ENCODE results near the gene RADIL. TPM values are rescaled to one million over a fixed set of nuclear protein-coding genes. Genes with fewer than 3 reads are reported as not detected.

RADIL gene, protein sequence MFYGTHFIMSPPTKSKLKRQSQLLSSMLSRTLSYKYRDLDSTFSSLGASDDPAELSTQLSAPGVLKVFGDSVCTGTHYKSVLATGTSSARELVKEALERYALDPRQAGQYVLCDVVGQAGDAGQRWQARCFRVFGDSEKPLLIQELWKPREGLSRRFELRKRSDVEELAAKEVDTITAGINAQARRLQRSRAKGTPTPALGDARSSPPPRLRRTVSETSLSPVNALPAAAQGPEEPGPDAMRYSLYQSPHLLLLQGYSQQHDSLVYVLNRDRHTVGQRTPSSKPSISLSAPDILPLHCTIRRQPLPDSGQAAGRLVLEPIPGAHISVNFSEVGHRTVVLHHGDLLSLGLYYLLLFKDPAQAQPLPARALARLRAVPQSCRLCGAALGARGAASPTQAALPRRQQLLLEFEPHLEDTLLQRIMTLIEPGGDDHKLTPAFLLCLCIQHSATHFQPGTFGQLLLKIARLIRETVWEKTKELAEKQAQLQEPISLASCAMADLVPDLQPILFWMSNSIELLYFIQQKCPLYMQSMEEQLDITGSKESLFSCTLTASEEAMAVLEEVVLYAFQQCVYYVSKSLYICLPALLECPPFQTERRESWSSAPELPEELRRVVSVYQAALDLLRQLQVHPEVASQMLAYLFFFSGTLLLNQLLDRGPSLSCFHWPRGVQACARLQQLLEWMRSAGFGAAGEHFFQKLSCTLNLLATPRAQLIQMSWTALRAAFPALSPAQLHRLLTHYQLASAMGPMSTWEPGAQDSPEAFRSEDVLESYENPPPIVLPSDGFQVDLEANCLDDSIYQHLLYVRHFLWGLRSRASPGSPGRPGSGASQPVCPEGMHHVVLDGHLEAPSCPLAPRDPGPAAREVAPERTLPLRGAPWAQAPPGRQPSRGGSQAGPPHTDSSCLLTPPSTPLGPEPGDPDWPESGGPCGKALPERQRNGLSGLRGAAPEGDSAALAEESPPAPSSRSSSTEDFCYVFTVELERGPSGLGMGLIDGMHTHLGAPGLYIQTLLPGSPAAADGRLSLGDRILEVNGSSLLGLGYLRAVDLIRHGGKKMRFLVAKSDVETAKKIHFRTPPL
- total RNA-seq = under 1 TPM in 1 of 2 experiments, not detected in 1; 0.05 TPM

DNA sequence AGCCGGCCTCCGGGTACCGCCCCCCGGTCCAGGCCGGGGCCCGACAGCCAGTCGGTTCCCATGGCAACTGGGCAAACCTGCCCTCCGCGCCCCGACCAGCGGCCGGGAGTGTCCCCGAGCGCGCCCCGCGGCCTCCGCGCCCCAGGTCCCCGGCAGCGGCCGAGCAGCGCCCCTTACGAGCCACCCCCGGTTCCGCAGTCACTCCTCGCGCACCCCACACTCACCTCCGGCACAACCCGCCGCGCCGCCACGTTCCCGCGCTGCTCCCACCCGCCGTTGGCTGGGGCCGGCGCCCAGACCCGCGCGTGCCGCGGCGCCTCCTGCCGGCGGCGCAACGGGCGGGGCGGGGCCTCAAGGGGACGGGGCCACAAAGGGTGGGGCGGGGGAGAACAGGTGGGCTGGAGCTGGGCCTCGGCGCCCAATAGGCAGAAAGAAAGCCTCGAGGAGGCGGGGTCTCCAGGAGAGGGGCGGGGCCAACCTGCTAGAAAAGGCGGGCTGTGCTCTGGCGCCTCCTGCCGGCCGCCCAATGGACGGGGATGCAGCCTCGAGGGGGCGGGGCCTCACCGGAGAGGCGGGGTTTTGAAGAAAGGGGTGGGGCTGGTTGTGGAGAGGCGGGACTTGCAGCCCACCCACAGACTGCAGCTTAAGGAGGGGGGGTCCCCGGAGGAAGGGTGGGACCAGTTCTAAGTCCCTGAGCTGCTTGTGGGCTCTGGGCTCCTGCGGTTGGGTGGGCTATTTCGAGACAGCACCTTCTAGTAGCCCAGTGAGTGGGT, at the start of gene RADIL:
Gene RADIL (minus strand): TSS at position 345 of the 773 bp plus-strand sequence. CDS start 5,577 bp downstream, outside the sequence.
- POLR2A ChIA-PET = interaction anchor here (1.8 kb wide), 1 partner anchor 108 kb away, joined by 8 read pairs; the partner anchor contains the start of gene AP5Z1
- CTCF ChIA-PET = interaction anchor here (0.6 to 2.8 kb wide), 13 partner anchors 9 to 273 kb away, joined by 3 to 12 read pairs (median 4); partner anchors contain the start of gene AP5Z1

DNA sequence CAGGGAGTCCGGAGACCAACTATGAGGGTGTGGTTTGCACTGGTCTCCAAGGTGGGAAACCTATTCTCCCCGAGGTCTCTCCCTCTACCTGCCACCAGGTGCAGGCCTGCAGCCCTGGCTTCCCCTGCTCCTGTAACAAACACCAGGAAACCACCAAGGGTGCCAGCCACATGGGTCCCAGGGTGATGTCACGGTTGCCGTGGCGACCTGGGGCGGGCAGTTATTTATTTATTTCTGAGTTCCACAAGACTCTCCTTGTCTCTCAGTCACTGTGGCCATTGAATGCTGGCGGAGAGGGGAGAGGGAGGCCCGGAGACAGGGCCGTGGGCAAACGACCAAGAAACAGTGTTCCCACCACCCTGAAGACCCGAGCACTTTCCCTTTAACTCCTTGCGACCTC, 48.4 kb upstream of the RADIL start:
- CTCF ChIA-PET = no interaction called here
- POLR2A ChIA-PET = no interaction called here
- Mint-ChIP-seq H3K27me3 (no peaks in the 10 kb centered on the region), H3K4me1 (no peaks in the 10 kb centered on the region), H3K27ac (no peak overlapping the region), H3K4me3 (no peak overlapping the region), H3K9me3 (no peaks in the 10 kb centered on the region), H3K36me3 (ENCODE audit: low read depth) (no peaks in the 10 kb centered on the region)
- DNase-seq = no peak

More for the DNA sequence above, at the start of gene RADIL:
- H3K27me3 Mint-ChIP-seq = peaks cover 23% of the 10 kb centered on the region
- no peaks in the 10 kb centered on the region for H3K36me3 Mint-ChIP-seq (ENCODE audit: low read depth)
- DNase-seq = peak; percentile 87
- H3K9me3 Mint-ChIP-seq = peaks cover 2% of the 10 kb centered on the region
- H3K4me3 Mint-ChIP-seq = peak within 1 kb of the TSS; percentile 24
- H3K27ac Mint-ChIP-seq = no peak within 1 kb of the TSS
- peaks cover 8% of the 10 kb centered on the region for H3K4me1 Mint-ChIP-seq

DNA sequence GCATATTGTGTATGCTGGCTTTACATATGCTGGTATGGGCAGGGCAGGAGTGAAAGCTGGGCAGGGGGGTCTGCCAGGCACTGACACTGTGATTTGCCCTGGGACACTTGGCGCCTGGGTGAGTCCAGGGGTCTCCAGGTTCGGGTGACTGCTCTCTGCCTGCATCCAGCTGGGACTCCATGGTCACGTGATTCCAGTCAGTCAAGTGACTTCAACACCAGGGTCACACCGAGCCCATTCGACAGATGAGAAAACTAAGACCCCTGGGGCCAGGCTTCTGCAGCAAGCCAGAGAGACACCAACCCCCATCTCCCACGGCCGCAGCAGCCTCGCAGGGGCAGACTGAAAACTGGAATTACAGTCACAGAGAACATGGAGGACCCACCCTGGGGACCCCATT, 45.5 kb upstream of the RADIL start:
- no peak overlapping the region for H3K4me3 Mint-ChIP-seq
- no peaks in the 10 kb centered on the region for H3K9me3 Mint-ChIP-seq
- H3K36me3 Mint-ChIP-seq (ENCODE audit: low read depth) = no peaks in the 10 kb centered on the region
- H3K27me3 Mint-ChIP-seq = no peaks in the 10 kb centered on the region
- no peaks in the 10 kb centered on the region for H3K4me1 Mint-ChIP-seq
- POLR2A ChIA-PET = no interaction called here
- CTCF ChIA-PET = no interaction called here
- no peak overlapping the region for H3K27ac Mint-ChIP-seq
- no peak for DNase-seq

DNA sequence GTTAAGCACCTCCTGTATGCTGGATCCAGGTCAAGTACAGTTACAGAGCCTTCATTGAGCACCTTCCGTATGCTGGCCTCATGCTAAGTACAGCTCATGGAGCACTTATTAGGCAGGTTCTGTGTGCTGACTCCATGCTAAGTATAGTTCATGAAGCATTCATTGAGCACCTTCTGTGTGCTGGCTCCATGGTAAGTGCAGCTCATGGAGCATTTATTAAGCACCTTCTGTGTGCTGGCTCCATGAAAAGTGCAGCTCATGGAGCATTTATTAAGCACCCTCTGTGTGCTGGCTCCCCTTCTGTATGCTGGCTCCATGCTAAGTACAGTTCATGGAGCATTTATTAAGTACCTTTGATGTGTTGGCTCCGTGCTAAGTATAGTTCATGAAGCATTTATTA, 44.9 kb upstream of the RADIL start:
- DNase-seq = no peak
- CTCF ChIA-PET = no interaction called here
- no peaks in the 10 kb centered on the region for H3K4me1 Mint-ChIP-seq
- no peaks in the 10 kb centered on the region for H3K9me3 Mint-ChIP-seq
- H3K27me3 Mint-ChIP-seq = no peaks in the 10 kb centered on the region
- no peaks in the 10 kb centered on the region for H3K36me3 Mint-ChIP-seq (ENCODE audit: low read depth)
- no peak overlapping the region for H3K4me3 Mint-ChIP-seq
- H3K27ac Mint-ChIP-seq = no peak overlapping the region
- POLR2A ChIA-PET = no interaction called here

DNA sequence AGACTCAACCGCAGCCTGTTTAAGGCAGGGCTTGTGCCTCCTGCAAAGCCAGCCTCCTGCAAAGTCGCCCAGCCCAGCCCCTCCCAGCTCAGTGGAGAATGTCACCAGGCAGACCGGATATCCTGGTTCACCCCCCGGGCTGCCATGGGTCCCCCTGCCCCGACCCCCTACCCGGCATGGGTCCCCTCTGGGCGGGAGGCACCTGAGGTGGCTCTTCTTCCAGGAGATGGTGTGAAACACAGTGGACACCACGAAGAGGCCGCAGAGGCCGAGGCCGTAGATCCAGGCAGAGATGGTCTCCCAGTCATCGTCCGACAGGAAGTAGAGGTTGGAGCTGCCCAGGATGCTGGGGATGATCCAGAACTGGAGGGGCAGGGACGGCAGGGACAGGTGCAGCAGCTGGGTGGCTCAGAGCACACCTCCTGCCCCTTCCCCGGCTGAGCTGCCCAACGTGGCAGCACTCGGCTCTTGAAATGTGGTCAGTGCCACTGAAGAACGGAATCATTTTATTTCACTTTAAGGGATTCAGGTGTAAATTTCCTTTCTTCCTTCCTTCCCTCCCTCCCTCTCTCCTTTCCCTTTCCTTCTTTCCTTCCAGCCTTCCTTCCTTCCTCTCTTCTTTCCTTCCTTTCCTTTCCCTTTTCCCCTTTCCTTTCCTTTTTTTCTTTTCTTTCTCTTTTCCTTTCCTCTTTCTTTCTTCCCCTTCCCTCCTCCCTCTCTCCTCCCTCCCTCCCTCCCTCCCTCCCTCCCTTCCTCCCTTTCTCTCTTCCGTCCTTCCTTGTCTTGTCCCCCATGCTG, 36.7 kb upstream of the RADIL start:
- no peak for DNase-seq
- H3K4me3 Mint-ChIP-seq = no peak overlapping the region
- no peak overlapping the region for H3K27ac Mint-ChIP-seq
- ChIA-PET CTCF (no interaction called here), POLR2A (interaction anchor here (1.0 kb wide), 1 partner anchor 59 kb away, joined by 3 read pairs; no protein-coding TSS in a partner anchor)
- H3K27me3 Mint-ChIP-seq = no peaks in the 10 kb centered on the region
- H3K4me1 Mint-ChIP-seq = no peaks in the 10 kb centered on the region
- no peaks in the 10 kb centered on the region for H3K36me3 Mint-ChIP-seq (ENCODE audit: low read depth)
- no peaks in the 10 kb centered on the region for H3K9me3 Mint-ChIP-seq

DNA sequence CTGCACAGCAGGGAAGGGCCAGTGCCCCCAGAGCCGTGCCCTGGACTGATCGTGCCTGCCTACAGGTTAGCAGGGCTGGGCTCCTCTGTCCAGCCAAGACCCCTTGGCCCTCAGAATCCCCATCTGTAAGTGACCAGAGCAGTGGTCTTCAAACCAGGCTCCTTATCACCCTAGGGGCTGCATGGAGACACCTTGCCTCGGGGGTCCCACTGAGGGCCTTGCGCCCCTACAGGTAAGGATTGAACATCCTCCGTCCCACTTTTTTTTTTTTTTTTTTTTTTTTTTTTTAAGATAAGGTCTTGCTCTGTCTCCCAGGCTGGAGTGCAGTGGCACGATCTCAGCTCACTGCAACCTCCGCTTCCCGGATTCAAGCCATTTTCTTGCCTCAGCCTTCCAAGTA, 32.6 kb upstream of the RADIL start:
- no peak for DNase-seq
- no peaks in the 10 kb centered on the region for H3K9me3 Mint-ChIP-seq
- H3K36me3 Mint-ChIP-seq (ENCODE audit: low read depth) = no peaks in the 10 kb centered on the region
- no peak overlapping the region for H3K27ac Mint-ChIP-seq
- ChIA-PET POLR2A (no interaction called here), CTCF (no interaction called here)
- H3K4me3 Mint-ChIP-seq = no peak overlapping the region
- H3K27me3 Mint-ChIP-seq = no peaks in the 10 kb centered on the region
- H3K4me1 Mint-ChIP-seq = no peaks in the 10 kb centered on the region

DNA sequence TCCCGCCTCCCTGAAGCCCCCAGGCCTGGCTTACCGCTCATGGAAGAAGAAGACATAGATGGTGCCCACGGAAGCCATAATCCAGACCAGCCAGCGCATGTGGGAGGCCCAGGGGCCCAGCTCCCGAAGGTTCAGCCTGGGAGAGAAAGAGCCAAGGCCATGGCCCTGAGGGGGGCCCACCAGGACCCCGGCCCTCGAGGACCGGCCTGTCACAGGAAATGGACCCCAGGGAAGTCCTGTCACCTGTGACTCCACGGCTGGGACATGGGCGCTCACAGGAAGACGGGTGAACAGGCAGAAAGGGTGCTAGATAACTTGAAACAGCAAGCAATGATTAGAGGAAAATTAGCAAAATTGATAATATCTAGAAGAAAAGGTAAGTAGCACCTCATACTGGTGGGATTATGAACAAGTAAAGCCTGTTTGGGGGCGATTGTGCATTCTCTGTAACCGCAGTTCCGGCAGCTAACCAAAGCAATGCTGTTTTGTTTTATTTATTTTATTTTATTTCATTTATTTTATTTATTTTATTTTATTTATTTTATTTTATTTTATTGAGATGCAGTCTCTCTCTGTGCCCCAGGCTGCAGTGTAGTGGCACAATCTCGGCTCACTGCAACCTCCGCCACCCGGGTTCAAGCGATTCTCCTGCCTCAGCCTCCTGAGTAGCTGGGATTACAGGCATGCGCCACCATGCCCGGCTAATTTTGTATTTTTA, 27.8 kb upstream of the RADIL start:
- no peak for DNase-seq
- Mint-ChIP-seq H3K36me3 (ENCODE audit: low read depth) (no peaks in the 10 kb centered on the region), H3K27ac (no peak overlapping the region), H3K4me3 (no peak overlapping the region), H3K27me3 (peaks cover 1% of the 10 kb centered on the region), H3K4me1 (no peaks in the 10 kb centered on the region), H3K9me3 (no peaks in the 10 kb centered on the region)
- ChIA-PET CTCF (interaction anchor here (0.6 to 1.5 kb wide), 2 partner anchors 81 to 170 kb away, joined by 3 read pairs; no protein-coding TSS in a partner anchor), POLR2A (no interaction called here)

DNA sequence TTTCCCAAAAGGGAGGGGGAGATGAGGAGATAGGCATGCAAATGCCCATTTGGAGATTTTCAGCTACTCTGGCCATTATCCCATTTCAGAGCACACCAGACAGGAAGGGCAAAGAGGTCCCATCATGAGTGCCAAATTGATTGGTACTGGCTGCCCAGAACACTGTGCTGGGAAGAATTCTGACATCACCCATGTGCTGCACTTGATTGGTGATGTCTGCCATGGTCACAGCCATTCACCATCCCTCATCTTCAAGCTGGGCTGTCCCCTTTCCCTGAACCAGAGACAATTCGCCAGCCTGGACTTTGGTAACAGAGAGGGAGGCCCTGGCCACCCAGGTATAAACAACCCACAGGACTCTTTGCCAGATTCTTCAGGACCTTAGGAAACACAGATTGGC, 23.2 kb upstream of the RADIL start:
- no peaks in the 10 kb centered on the region for H3K9me3 Mint-ChIP-seq
- no peak overlapping the region for H3K27ac Mint-ChIP-seq
- no peak for DNase-seq
- no peaks in the 10 kb centered on the region for H3K36me3 Mint-ChIP-seq (ENCODE audit: low read depth)
- CTCF ChIA-PET = no interaction called here
- POLR2A ChIA-PET = no interaction called here
- H3K27me3 Mint-ChIP-seq = peaks cover 1% of the 10 kb centered on the region
- H3K4me1 Mint-ChIP-seq = no peaks in the 10 kb centered on the region
- no peak overlapping the region for H3K4me3 Mint-ChIP-seq

DNA sequence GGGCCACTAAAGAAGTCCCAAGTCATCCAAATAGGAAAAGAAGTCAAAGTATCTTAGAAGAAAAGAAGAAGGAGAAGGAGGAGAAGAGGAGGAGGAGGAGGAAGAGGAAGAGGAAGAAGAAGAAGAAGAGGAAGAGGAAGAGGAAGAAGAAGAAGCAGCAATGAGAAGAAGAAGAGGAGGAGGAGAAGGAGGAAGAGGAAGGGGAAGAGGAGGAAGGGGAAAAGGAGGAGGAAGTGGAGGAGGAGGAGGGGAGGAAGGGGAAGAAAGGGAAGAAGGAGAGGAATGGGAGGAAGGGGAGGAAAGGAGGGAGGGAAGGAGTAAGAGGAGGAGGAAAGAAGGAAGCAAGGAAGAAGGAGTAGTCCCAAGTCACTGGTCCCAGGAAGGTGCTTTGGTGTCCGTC, 21.7 kb upstream of the RADIL start:
- no peak for DNase-seq
- Mint-ChIP-seq H3K4me3 (no peak overlapping the region), H3K9me3 (no peaks in the 10 kb centered on the region), H3K27ac (no peak overlapping the region), H3K4me1 (no peaks in the 10 kb centered on the region), H3K27me3 (no peaks in the 10 kb centered on the region), H3K36me3 (ENCODE audit: low read depth) (no peaks in the 10 kb centered on the region)
- CTCF ChIA-PET = interaction anchor here (0.7 kb wide), 1 partner anchor 411 kb away, joined by 3 read pairs; no protein-coding TSS in a partner anchor
- POLR2A ChIA-PET = no interaction called here

DNA sequence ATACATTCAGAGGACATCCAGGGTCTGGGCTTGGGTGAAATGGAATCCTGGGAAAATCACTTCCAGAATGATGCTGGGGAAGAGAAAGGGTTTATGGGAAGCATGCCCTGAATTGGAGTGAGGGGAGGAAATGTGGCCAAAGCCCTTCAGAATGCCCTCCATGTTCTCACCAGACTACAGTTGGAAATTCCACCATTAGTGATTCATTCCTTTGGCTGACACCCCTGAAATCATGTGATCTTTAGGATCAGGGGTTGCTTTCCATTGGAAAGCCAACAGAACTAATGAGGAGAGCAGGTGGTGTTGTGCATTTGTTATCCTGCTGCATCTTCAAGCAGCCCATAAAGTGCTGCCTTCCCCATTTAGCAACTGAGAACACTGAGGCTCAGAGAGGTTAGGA, 20.8 kb upstream of the RADIL start:
- no peaks in the 10 kb centered on the region for H3K27me3 Mint-ChIP-seq
- DNase-seq = no peak
- H3K4me3 Mint-ChIP-seq = no peak overlapping the region
- POLR2A ChIA-PET = no interaction called here
- no peaks in the 10 kb centered on the region for H3K4me1 Mint-ChIP-seq
- no peaks in the 10 kb centered on the region for H3K9me3 Mint-ChIP-seq
- H3K27ac Mint-ChIP-seq = no peak overlapping the region
- no peaks in the 10 kb centered on the region for H3K36me3 Mint-ChIP-seq (ENCODE audit: low read depth)
- CTCF ChIA-PET = interaction anchor here (0.7 kb wide), 1 partner anchor 412 kb away, joined by 3 read pairs; no protein-coding TSS in a partner anchor

DNA sequence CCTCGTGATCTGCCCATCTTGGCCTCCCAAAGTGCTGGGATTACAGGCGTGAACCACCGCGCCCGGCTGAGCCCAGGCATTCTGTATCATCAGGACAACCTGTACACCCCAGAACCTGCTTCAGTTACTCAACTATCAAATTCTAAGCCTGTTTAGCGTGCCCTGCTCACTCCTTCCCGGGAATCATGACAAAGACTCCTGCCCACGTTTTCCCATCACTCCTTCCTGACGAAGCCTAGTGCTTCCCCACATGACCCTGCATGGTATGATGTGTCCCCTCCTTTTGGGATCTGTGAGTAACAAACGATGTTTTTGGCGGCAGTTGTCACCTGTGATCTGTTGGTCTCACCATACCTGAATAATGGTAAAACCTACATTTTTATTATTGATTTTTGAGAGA, 12.2 kb upstream of the RADIL start:
- Mint-ChIP-seq H3K36me3 (ENCODE audit: low read depth) (no peaks in the 10 kb centered on the region), H3K9me3 (peaks cover 4% of the 10 kb centered on the region), H3K27me3 (no peaks in the 10 kb centered on the region), H3K4me3 (no peak overlapping the region), H3K4me1 (no peaks in the 10 kb centered on the region), H3K27ac (no peak overlapping the region)
- no peak for DNase-seq
- ChIA-PET POLR2A (no interaction called here), CTCF (no interaction called here)

All from activated CD4-positive, alpha-beta memory T cell treated with anti-CD3 and anti-CD28 coated beads, Interleukin-2, amount 10 ng/mL, durations not matched to agents 7 days and 5 days (primary cell).